GM21717 (cell line): Measurements from ENCODE around the gene FBN1.

ENCODE experiments used
- ATAC-seq: cut with Tn5 transposase; IDR thresholded peaks from one replicate; pipeline ENCODE4 v1.9.1; 2021; ENCODE audit warnings: mild to moderate bottlenecking, moderate library complexity; ENCODE audit not compliant: unreplicated experiment

Gene FBN1

DNA sequence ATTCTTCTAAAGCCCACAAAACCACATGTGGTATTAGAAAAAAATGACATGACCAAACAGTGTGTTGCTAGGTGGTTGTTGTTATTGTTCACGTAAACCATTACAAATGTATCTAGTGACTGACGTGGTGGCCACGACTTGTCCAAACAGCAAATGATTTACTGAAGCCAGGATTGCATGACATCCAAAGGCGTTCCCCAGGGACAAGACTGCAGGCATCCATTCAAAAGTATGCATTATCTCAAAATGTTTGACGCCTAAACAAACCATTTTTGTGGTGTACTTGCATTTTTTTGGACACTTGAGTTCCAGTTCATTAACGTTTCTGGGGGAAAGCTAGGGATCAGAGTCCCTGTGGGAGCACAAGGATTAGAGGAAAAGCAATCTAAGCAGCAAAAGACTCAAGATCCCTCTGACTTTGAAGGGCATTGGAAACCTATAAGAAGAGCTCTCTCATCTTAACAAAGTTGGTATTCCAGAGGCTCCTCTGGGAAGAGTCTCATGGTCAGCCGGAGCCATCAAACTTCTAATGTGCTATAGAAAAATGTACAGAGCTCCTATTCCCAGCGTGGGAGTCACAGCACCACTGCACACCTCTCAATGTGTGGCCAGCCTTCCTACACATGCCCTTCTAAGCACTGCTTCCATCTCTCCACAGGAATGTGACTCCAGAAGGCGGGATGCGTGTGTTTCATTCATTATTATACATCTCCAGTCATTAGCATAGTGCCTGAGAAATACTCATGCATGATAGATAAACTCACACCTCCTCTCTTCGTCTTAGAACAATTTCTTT is 62.9 kb downstream of the FBN1 start:
- no peak for ATAC-seq

DNA sequence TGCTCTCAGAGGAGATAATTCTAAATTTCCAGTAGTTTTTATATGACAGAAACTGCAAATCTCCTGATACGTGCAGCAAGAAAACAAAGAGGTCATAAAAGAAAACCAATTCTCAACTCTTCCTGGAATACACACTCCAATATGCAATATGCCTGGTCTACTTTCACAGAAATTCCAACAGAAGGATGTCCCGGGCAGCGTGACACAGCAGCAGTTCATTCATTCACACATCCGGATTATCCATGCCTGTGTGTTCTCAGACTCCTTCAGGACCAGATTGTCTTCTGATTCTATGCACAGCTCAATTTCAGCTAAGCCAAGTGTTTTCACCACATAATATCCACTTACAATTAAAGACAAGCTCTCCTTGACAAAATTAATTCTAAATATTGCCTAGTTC is 64.3 kb downstream of the FBN1 start:
- no peak for ATAC-seq

DNA sequence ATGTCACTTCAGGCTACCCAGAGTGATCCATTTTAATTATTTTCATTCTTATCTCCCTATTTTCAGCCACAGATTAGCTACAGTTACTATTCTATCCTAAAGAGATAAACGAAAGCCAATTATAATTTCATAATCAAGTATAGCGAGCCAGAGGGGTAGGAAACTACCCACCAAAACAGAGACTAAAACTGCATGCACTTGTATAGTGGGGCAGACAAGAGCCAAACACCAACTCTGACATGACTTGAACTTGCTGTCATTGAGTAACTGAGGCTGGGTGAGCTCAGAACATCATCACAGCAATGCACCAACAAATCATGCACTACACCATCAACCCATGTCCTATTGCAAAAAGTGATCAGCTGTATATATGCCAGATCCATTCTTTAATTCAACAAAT is 64.8 kb downstream of the FBN1 start:
- no peak for ATAC-seq

DNA sequence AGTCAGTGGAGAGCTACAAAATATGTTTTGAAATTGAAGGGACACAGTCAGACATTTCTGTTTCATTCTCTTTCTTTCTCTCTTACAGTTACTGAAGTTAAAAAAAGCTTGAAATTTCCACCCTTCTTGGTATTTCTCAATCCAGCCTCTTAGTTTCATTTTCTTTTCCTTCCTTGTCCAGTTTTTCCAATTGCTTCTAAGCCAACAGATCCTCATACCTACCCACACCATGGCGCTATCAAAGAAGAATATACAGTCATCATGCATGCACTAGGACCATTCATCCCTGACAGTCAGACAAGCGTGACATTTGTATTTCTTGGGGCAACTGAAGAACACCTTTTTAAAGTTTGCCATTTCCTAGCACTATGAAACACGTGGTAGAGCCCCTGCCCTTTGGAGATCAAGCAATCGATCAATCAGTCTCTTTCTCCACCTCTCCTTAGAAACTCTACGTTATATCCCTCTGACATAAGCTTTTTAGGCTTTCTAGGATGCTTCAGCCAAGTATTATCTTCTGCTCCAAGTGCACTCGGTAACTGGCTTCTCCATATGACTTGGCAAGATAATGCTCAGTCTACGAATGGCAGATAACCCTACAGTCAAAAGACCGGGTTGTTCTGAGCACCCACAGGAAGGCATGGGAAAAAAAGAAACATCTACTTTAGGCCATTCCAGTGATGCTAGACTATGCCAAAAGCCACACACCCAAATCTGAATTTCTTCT is 65.4 kb downstream of the FBN1 start:
- ATAC-seq = no peak

DNA sequence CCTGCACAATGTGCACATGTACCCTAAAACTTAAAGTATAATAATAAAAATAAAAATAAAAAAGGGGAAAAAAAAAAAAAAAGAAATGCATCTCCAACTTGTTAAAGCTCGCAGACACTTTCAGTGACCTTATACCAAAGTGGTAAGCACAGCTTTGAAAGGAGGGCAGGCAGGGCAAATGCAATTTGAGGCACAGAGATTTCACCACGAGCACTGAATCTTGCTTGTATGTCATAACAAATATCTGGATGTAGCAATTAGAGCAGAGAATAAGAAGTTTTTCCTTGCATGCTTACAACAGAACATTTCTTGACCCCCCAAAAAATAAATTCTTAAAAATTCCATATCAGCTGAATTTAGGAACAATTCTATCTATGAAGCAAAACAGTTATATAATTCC is 66.5 kb downstream of the FBN1 start:
- no peak for ATAC-seq

DNA sequence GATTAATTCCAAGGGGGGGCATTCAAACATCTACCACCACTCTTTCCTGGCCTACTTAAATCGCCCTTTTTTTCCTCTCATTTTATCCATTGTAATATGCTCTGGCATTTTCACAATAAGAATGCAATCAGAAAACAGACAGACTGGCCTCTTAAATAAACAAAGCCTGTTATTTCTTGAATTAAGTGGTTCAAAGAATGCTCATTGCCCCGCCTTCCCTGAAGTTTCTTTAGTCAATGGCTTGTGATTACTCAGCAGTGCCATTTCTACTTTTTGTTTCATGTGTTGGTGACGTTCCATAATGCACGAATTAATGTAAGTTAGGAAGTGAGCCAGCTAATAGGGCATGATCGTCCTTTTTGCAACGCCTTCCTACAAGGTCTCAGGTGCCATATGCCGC is 68.0 kb downstream of the FBN1 start:
- ATAC-seq = no peak

DNA sequence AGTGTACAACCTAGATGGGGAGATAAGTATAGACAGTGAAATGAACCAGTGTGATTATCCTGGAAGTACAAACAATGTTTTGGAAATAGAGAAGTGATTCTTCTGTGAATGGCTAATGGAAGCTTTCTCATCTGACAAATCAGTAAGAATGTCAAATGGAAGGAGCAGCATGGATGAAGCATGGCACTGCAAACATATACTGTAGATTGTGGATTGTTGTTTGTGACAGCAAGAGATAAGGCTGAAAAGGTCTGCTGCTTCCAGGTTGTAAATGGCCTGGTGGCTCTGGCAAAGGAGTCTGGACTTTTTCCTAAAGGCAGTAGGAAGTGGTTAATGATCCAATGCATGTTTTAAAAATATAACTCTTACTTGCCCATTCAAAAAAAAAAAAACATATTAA is 71.3 kb downstream of the FBN1 start:
- ATAC-seq = no peak

DNA sequence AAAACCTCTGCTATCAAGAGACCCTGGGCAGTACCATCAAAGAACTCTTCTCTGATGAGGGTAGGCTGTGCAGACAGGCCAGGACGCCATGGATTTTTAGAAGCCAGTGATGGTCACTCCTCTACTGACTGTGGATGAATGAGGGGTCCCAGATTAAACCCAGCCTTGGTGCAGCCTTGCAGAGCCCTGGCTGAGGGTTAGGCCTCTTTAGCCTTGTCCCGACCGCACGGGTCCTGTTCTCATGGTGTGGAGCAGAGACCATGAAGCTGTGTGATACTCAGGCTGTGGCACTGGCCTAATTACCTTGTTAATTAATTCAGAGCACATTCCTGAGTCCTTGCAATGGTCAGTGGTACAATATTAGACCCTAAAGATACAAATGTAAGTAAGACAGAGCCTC is 71.7 kb downstream of the FBN1 start:
- no peak for ATAC-seq

DNA sequence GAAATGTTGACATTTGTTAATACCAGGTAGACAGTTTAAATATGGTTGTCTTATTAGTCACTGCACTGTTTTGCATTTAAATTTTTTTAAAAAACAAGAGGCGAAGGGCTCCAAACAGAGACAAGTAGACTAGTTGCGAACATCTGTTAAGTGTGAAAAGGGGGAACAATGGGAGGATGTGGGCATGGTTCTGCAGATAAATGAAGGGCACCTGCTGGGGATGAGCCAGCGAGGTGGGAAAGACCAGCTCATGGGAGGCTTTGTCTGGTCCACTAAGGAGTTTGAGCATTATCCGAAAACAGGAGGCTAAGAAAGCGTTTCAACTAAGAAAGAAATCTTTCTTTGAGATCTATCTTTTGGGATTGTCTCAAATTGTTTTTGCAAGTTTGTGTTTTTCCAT is 72.7 kb downstream of the FBN1 start:
- ATAC-seq = no peak

DNA sequence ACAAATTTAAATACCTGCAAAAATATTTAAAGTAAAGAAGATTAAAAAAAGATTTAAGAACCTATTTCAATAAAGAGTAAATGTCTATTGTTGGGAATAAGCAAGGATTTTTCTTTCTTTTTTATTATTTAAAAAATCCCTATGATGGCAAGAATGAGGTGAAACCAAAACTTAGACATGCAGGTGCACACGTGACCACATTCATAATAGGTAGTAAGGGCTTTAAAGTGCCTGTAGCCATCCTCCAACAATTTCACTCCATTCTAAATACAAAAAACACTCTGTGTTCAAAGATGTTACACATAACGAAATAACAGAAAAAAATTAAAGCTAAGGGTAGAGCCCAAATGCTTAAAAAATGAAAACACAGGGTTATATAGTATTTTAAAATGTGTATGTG is 74.0 kb downstream of the FBN1 start:
- no peak for ATAC-seq

DNA sequence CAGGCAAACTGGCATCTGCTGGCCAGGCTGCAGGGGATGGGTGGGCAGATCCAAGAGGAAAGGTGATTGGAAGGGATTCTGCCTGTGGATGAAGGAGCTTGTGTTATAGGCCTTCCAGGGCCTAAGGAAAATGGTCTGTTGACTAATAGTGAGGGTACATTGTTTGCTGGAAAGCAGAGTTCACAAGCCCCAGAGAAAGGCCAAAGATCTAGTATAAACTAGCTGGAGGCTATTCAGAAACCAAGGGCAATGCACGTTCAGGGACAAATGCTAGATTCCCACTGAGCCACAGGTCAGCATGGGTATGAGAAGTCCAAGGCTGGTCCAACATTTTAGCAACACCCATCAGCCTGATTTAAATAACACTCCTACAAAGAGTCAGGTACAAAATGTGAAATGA is 74.7 kb downstream of the FBN1 start:
- ATAC-seq = no peak

DNA sequence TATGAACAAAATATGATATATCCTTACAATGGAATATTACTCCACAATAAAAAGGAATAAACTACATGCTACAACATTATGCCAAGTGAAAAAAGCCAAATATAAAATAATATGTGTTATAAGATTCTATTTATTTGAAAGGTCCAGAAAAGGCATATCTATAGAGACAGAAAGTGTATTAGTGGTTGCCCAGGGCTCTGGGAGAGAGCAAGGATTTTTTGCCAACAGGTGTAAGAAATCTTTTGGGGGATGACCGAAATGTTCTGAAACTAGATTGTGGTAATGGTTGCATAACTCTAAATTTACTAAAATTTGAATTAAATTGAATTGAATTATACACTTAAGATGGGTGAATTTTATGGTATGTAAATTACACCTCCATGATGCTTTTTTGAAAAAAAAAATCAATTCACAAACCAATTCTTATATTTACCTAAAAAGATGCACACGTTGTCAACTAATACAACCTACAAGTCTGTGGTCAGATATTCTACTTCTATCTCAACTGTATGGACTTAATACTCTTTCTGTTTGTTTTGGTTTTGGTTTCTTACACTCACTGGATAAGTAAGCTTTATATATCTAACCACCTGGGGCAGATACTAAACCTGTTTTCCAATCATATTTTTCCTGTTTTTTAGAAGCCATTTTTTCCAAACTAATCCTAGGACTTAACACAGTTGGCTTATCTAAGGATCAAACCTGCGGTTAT is 75.8 kb downstream of the FBN1 start:
- no peak for ATAC-seq

DNA sequence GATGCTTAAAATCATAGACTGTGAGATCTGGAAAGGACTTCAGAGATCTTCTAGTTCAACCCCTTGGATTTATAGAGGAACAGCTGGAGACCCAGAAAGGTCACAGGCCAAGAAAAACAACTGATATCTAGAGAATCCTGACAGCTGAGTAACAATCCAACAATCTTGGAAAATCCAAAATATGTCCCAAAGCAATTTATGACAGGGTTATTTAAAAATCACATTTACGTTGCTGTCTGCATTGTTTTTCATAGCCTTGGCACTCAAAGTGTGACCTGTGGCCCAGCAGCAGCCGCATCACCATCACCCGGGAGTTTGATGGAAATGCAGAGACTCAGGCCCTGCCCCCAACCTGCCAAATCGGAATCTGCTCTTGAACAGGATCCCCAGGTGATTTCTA is 78.8 kb downstream of the FBN1 start:
- ATAC-seq = no peak

DNA sequence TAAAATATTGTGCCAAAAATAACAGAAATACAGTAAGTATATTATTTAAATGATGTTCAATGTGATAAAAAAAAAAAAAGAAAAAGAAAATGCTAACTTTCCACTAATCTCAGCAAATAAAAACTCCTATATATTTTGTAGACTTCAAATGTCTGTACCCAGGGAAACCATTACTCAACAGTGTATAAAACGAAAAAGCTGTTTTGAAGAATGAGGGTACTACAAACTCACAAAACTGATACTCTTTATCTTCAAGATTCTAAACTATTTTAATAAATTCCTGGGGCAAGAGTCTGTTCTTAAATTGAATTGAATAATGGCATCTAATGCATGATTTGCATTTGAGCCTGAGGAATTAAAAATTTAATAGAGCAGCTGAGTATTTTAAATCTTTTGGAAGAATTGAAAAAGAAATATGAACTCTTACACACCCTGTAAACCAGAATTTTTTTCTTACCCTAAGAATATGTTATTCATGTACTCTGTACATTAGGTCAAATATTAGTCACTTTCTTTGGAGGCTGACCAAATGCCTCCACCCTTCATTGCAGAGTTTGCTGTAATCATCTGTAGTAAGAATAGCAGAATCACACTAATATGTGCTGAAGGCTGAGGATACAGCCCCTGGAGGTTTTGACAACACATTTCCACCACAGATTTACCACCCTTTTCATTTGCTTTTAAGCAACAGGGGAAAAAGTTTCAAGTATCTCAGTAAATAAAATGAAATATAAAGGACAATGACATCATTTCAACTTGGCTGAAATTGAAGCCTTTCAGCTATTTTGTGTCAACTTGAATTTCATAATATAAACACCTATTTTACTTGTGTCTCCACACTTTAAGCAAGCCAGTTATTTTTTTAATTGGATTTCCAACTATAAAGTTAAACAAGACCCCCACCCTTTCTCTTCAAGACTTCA is 79.7 kb downstream of the FBN1 start:
- no peak for ATAC-seq

DNA sequence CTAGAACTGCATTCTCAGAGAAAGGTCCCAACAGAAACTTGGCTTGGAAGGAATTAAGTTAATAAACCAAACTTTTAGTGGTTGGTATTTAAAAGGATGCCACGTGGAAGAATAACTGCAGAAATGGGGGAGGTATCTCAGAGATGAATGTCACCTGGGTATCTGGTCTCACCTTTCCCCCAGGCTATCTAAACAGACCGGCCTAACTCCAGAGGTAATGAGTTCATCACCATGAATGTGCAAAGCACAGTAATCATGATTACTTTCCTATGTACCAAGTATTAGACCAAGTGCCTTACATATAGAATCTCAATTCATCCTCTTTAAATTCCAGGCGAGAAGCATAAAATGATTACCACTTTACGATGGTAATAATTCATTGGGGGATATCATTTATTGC is 80.8 kb downstream of the FBN1 start:
- ATAC-seq = no peak

DNA sequence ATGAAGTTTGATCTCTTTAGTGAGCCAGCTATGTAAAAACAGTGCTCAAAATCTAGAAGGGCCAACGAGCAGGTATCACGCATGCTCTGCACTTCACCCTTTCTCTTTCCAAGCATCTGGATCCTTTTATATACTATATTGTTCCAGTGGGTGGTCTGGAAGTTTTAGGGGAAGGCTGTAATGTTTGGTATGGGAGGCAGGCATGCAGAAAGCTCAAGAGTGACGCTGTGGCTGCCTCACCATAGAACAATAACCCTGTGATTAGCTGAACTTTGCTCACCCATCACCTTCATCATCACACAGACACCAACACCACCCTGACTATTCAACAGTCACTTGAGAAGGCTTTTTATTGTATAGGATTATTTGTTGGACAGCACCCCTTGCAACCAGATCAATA is 81.6 kb downstream of the FBN1 start:
- no peak for ATAC-seq

DNA sequence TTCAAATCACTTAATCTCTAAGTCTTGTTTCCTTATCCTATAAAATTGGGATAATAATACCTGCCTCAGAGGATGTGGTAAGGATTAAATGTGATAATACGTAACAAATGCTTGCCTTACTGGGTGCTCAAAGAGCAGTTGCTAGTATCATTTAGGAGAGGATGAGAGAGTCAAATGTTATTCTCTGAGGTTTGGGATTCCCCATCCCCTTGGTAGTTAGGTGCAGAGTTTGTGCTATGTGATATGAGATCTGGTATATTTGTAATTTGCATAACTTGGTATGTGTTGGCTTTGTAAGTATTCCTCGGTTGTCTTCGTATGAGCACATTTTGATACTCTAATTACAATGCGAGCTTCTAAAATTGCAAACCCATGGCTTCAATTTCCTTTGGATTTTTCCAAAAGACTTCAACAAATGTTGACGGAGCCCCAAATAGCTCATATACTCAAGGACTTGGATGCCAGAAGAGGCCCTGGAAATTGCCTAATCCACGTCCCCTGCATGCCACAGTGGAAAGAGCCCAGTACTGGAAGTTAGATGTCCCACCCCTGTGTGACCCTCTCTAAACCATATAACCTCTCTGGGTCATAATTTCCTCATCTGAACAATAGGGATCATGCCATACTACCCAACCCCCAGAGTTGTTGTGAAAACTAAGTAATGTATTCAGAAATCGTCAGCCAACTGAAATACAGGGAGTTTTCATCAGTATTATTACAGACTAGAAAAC is 85.0 kb downstream of the FBN1 start:
- no peak for ATAC-seq

DNA sequence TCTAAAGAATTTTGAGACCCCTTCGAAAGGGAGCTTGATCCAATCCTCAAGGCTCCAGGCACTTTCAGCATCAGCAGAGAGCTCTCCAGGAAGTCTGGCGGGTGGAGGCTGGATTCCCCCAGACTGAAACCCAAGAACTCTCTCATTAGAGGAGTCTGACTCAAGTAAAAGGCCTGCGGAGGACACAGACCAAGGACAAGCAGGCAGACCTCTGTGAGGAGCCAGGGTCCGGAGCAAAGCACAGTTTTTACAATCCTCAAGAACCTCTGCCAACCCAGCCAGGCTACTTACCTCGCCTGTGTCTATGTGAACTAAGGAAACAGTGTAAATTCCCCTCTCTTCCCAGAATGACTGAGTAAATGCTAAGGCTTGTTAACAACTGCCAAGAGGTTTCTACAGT is 86.2 kb downstream of the FBN1 start:
- ATAC-seq = no peak

DNA sequence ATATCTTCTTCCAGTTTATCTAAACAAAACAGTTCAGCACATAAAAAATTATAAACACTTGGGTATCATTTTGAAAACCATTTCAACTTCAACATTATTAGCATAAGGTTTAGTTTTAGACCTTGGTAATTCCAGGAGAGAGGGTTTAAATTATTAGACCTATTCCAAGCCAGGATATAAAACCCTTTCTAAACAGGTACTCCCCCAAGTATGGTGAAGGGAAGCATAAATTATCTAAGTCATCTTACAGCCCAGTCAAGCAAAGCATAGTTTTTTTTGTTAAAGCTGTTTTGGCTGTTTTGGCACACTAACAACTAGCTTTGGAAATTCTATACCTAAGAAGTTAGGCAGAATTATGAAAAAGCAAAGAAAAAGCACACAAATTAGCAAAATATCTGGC is 87.3 kb downstream of the FBN1 start:
- ATAC-seq = no peak

DNA sequence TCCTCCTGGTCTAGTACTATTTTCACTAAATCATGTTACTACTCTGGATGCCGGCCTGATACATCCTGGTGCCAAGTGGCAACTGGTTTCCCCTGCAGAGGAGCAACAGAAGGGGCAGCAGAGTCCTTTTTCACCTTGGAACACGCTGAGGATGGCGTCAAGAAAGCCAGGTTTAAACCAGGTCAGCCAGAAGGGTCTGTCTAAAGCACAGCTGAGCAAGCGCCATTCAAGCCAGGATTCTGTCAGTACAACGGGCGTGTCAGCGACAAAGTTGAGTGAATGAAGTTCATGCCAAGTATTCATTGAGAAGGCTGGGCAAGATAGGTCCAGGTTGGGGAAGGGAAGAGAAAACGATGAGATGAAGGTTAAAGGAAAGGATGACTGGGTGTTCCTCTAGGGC is 88.2 kb downstream of the FBN1 start:
- ATAC-seq = no peak
